Measurements from ENCODE around the gene CCNC.

- TF ChIP-seq CTCF (IDR thresholded peaks at IDR 0.05) (no peak), POLR2A (IDR thresholded peaks at IDR 0.05) (no peak)
Measured at GRCh38 chr6:99590728-99591672, 22.5 kb upstream of the CCNC start.
